ENCODE data around the gene PACSIN1. TPM values are rescaled to one million over a fixed set of nuclear protein-coding genes. Genes with fewer than 3 reads are reported as not detected.

PACSIN1 gene
- total RNA-seq, 1 experiment from 2014 or later = not detected

DNA sequence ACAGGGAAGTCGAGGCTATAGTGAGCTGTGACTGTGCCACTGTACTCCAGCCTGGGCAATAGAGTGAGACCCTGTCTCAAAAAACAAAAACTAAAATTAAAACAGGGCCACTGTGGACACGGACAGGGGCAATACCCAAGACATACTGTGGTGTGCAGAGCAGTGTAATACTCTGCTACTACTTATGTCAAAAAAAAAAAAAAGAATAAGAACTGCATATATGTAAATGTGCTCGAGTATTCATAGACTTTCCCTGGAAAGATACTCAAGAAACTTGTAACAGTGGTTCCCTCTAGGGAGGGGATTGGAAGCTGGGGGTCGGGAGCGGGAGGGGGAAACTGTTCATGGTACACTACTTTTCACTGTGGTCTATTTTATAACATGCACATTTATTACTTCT lies 74.3 kb downstream of the PACSIN1 start:
- no peak overlapping the region for H3K4me3 ChIP-seq
- H3K36me3 ChIP-seq = no peaks in the 10 kb centered on the region
- H3K27me3 ChIP-seq = no peaks in the 10 kb centered on the region
- no peak for DNase-seq
- H3K9me3 ChIP-seq = no peaks in the 10 kb centered on the region

GRCh38 chr6:34540841-34541240 lies 75.0 kb downstream of the PACSIN1 start:
- H3K9me3 ChIP-seq = no peaks in the 10 kb centered on the region
- no peaks in the 10 kb centered on the region for H3K27me3 ChIP-seq
- H3K36me3 ChIP-seq = no peaks in the 10 kb centered on the region
- H3K4me3 ChIP-seq = no peak overlapping the region
- DNase-seq = no peak

- Histone ChIP-seq H3K9me3 (no peaks in the 10 kb centered on the region), H3K27me3 (no peaks in the 10 kb centered on the region), H3K4me3 (no peak overlapping the region), H3K36me3 (no peaks in the 10 kb centered on the region)
- DNase-seq = peak; percentile 66
Measured at GRCh38 chr6:34543421-34543820, 77.5 kb downstream of the PACSIN1 start.

DNA sequence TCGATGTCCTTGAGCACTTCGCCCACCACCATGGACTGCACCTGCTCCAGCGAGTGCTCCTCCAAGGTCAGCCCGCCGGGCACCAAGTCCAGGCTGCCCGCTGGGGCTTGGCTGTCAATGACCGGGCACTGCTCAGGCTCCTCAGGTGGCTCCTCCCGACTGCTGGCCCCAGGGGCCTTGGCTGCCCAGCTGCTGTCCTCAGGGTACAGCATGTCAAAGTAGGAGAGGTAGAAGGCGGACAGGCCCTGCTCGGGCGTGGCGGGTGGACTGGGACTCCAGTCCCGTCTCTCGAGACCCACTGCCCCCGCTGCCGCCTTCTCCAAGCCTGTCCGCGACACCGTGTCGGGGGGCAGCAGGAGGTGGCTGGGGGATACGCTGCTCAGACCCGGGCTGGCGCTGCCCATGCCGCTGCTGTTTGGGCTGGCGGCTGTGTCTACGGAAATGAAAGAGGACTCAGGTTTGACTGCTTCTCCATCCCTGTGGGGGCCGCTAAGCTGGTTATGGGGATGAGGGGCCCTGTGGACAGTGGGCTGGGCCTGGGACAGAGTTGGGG lies 78.3 kb downstream of the PACSIN1 start:
- no peak for DNase-seq

GRCh38 chr6:34544776-34545471 lies 79.0 kb downstream of the PACSIN1 start:
- no peak overlapping the region for H3K4me3 ChIP-seq
- H3K9me3 ChIP-seq = no peaks in the 10 kb centered on the region
- H3K27me3 ChIP-seq = no peaks in the 10 kb centered on the region
- no peak for DNase-seq
- no peaks in the 10 kb centered on the region for H3K36me3 ChIP-seq

More for the DNA sequence above, 78.3 kb downstream of the PACSIN1 start:
- no peaks in the 10 kb centered on the region for H3K9me3 ChIP-seq
- H3K27me3 ChIP-seq = no peaks in the 10 kb centered on the region
- no peaks in the 10 kb centered on the region for H3K36me3 ChIP-seq
- no peak overlapping the region for H3K4me3 ChIP-seq

DNA sequence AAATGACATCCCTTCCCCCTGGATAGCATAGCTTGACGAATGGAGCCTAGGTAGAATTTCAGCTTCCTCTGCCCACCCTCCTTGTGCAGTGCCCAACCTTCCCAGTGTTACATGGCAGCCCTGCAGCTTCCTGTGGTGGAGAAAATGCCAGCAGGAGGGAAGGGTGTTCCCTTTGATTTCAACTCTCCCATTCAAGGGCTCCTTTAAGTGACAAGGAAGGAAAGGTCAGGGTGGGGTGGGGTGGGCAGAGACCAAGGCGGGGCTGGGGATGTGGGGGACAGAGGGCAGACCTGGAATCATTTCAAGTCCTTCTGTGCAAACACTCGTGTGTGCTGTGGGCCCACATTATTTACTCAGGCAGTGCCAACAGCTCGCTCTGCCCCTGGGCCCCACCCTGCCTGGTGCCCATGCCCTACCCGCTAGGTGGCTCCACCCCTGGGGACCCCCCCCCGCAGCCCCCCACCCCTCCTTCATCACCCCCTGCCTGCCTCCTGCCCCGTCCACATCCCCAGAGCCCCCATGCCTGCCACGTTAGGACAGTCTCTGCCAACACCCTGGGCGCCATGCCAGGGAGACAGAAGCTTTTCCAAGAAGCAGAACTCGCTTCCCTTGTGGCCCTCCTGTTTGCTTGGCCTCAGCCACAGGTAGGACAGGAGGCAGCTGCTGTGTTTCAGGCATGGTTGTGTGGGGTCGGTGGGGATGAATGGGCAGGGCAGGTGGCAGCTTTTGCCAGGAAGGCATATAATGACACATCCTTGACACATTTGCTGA lies 80.9 kb downstream of the PACSIN1 start:
- H3K4me3 ChIP-seq = no peak overlapping the region
- H3K27me3 ChIP-seq = no peaks in the 10 kb centered on the region
- no peaks in the 10 kb centered on the region for H3K36me3 ChIP-seq
- H3K9me3 ChIP-seq = no peaks in the 10 kb centered on the region
- DNase-seq = peak; percentile 62

DNA sequence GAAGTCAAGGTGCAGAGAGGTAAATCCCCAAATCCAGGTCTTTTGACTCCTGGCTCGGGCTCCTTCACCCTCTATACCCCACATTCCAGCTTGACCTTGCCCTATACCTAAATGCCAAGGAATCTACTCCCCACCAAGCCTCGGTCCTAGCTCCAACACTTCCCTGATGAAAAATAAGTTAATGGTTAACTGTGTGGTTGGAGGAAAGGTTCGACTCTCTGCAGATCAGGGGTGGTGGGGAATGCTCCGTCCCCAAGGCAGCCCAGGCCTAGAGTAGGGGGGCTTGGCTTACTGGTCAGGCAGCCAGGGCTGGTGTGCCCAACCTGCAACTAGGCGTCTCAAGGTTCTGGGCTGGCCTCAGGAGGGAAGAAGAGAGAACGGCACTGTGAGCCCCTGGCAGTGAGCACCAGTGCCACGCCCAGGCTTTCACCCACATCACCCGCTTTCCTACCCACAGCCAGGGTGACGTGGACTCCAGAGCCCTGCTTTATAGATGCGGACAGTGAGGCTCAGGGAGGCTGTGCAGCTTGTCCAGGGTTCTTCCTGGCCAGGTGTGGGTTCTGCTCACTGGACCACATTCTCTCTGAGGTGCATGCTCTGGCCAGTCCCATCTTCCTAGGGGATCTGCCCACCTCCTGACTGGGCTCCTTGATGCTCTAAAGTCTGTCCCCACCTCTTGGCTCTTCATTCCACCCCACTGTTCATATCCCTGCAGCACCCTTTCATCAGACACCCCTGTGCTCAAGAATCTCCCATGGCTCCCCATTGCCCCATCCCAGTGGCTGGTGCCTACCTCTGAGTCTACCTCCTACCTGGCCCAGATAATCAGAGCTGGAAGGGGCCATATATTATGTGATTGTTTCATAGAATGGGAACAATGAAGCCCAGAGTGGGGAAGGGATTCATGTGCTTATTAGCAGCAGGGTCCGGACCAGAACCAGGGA lies 82.1 kb downstream of the PACSIN1 start:
- DNase-seq = no peak
- Histone ChIP-seq H3K4me3 (no peak overlapping the region), H3K9me3 (no peaks in the 10 kb centered on the region), H3K27me3 (no peaks in the 10 kb centered on the region), H3K36me3 (no peaks in the 10 kb centered on the region)

DNA sequence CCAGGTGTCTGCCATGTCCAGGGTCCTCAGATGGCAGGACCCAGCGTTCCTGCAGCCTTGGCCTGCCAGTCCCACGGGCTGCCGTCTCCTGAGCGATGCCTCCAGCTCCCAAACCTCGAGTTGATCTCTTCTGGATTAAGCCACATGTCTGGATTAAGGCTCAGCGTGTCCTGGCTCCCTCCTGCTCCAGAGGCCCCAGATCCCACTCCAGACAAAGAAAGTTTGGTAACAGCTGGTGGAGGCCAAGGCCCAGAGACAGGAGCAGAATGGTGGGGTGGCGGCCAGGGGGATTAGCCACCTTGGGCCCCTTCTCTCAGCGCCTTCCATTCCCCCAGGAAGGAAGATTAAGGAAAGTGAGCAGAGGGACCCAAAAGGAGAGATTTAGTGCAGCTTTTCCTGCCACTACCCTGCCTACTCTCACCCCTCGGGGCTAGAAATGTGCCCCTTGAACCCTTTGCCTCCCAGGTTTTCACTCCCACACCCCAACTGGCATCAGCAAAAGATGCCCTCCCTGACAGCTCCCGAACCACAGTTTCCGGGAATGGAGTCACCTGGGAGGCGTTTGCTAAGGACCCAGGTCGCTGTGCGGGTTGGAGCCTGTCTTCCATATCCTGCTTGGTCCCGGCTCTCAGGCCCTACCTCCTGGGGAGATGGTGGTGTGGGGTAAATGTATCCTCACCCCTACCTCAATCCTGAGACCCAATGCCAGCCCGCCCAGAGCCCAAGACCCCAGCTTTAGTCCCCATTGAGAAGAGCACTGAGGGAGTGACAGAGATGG lies 83.3 kb downstream of the PACSIN1 start:
- Histone ChIP-seq H3K4me3 (no peak overlapping the region), H3K9me3 (no peaks in the 10 kb centered on the region), H3K27me3 (no peaks in the 10 kb centered on the region), H3K36me3 (no peaks in the 10 kb centered on the region)
- DNase-seq = no peak

DNA sequence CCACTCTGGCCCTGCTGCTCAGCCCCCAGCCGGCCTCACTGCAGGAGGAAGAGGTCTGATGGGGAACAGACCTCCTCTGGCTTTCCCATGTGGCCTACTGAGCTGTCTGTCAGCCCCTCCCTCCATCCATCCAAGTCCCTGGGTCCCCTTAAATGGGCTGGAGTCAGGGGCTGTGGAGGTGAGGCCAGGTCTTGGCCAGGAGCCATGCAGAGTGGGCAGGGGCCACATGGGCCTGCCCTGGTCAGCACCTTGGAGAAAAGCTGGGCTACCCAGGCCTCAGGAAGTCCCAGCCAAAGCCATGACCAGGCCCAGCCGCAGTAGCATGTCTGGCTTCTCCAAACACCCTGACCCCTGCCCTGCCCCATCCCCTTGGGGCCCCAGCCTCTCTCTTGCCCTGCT lies 83.9 kb downstream of the PACSIN1 start:
- H3K36me3 ChIP-seq = no peaks in the 10 kb centered on the region
- H3K27me3 ChIP-seq = no peaks in the 10 kb centered on the region
- no peak overlapping the region for H3K4me3 ChIP-seq
- no peak for DNase-seq
- H3K9me3 ChIP-seq = no peaks in the 10 kb centered on the region

GRCh38 chr6:34551720-34552119 lies 85.8 kb downstream of the PACSIN1 start:
- no peak for DNase-seq
- no peaks in the 10 kb centered on the region for H3K36me3 ChIP-seq
- no peaks in the 10 kb centered on the region for H3K9me3 ChIP-seq
- no peak overlapping the region for H3K4me3 ChIP-seq
- H3K27me3 ChIP-seq = no peaks in the 10 kb centered on the region

- Histone ChIP-seq H3K9me3 (no peaks in the 10 kb centered on the region), H3K4me3 (no peak overlapping the region), H3K27me3 (no peaks in the 10 kb centered on the region), H3K36me3 (no peaks in the 10 kb centered on the region)
- DNase-seq = no peak
Measured at GRCh38 chr6:34552620-34553019, 86.7 kb downstream of the PACSIN1 start.

- no peaks in the 10 kb centered on the region for H3K9me3 ChIP-seq
- H3K27me3 ChIP-seq = no peaks in the 10 kb centered on the region
- no peak overlapping the region for H3K4me3 ChIP-seq
- H3K36me3 ChIP-seq = no peaks in the 10 kb centered on the region
- DNase-seq = no peak
Measured at GRCh38 chr6:34553146-34553545, 87.3 kb downstream of the PACSIN1 start.

DNA sequence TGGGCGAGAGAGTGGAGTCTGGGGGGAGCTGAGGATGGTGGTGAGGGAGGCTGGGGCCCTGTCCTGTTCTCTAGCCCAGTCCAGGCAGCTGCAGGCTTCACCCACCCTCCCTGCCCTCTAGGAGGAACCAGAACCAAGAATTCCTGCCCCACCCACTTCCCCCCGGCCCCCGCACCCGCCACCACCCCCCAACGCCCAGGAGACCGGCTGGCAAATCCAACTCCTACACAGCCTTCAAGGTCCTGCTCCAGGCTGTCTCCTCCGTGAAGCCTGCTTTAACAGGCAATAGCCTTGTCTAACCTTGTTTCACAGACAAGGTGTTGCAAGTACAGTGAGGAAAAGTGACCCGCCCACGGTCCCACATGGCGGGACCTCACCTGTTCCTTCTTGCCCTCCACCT lies 87.9 kb downstream of the PACSIN1 start:
- Histone ChIP-seq H3K36me3 (no peaks in the 10 kb centered on the region), H3K9me3 (no peaks in the 10 kb centered on the region), H3K27me3 (no peaks in the 10 kb centered on the region), H3K4me3 (no peak overlapping the region)
- DNase-seq = no peak

DNA sequence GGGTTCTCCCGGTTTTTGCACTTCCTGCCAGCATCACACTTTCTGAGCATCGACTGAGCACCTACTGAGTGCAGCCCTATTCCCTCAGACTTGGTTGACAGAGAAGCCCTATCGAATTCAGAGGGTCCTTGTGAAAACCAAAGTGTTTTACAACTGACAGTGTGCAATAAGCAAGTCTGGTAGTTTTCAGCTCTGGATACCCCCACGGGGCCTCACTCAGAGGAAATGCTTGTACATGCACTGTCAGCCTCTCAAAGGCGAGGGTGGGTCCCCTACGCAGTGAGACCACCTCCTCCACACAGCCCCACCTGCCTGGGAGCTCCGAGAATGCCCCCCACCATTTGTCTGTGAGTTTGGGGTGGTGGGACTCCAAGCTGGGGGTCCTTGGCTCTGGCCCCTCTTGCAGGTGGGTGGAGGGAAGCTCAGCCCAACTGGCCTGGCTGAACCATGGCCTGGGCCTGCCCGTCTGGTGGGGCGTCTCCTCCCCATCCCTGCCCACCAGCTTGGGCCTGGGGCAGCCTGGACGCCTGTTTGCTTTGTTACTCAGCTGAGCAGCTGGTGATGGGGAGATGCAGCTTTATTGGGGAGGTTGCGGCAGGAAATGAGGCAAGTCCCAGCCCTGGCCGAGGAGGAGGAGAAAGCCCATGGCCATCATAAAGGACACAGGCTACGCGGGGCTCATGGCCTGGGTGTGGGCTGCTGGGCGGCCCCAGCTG lies 88.6 kb downstream of the PACSIN1 start:
- Histone ChIP-seq H3K9me3 (no peaks in the 10 kb centered on the region), H3K36me3 (no peaks in the 10 kb centered on the region), H3K4me3 (no peak overlapping the region), H3K27me3 (no peaks in the 10 kb centered on the region)
- DNase-seq = no peak

GRCh38 chr6:34555007-34555322 lies 89.1 kb downstream of the PACSIN1 start:
- Histone ChIP-seq H3K27me3 (no peaks in the 10 kb centered on the region), H3K9me3 (no peaks in the 10 kb centered on the region), H3K36me3 (no peaks in the 10 kb centered on the region), H3K4me3 (no peak overlapping the region)
- DNase-seq = no peak

DNA sequence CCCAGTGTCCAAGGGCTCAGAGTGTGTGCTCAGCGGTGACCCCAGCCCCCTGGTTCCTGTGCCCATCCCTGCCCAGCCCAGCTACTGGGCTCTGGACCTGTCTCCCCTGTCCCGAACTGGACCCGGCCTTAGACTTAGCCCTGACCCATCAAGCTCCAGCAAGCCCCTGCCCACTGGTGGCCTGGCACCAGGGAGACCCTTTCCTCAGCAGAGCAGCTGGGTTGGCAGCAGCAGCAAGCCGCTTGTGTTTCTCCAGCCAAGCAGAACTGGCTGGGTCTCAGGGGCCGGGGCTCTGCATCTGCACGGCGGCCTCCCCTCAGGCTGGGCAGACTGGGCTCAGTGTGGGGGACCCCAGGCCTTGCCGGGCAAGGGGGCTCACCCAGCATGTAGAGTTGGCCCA lies 89.5 kb downstream of the PACSIN1 start:
- no peaks in the 10 kb centered on the region for H3K36me3 ChIP-seq
- H3K4me3 ChIP-seq = no peak overlapping the region
- no peaks in the 10 kb centered on the region for H3K27me3 ChIP-seq
- no peaks in the 10 kb centered on the region for H3K9me3 ChIP-seq
- DNase-seq = no peak
